GM20000 (cell line): ENCODE measurements around the gene CR1L.
"Not testable (repeated sequence)": the region's sequence is repeated elsewhere in the genome, so short reads cannot be mapped to it uniquely, and the experiment has no call there.

Experiments
- DNase-seq: peaks from one replicate; pipeline ENCODE4 v3.0.0; 2012; ENCODE audit warnings: low spot score
- TF ChIP-seq, protein P1 (sequence below): IDR thresholded peaks from 2 replicates; pipeline ENCODE4 v1.5.1; 2012; ENCODE audit warnings: mild to moderate bottlenecking, control low read depth; ENCODE audit errors: extremely low read depth, missing control alignments

Gene CR1L

DNA sequence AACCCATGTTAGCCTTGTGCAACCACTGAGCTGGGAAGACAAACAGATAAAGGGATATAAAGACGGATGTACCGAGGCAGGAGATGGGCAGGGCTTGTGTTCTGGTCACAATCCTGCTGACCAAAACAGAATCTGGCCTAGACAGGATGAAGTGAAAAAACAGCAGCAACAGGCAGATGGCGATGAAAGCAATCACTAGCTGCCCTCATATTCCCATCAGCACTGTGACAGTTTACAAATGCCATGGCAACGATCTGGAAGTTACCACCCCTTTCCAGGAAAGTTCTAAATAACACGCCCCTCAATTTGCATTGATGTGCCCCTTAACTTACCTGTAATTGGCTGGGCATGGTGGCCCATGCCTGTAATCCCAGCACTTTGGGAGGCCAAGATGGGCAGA, 66.4 kb downstream of the CR1L start:
- DNase-seq = no peak
- TF ChIP-seq, protein P1, sequence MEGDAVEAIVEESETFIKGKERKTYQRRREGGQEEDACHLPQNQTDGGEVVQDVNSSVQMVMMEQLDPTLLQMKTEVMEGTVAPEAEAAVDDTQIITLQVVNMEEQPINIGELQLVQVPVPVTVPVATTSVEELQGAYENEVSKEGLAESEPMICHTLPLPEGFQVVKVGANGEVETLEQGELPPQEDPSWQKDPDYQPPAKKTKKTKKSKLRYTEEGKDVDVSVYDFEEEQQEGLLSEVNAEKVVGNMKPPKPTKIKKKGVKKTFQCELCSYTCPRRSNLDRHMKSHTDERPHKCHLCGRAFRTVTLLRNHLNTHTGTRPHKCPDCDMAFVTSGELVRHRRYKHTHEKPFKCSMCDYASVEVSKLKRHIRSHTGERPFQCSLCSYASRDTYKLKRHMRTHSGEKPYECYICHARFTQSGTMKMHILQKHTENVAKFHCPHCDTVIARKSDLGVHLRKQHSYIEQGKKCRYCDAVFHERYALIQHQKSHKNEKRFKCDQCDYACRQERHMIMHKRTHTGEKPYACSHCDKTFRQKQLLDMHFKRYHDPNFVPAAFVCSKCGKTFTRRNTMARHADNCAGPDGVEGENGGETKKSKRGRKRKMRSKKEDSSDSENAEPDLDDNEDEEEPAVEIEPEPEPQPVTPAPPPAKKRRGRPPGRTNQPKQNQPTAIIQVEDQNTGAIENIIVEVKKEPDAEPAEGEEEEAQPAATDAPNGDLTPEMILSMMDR = no peak

DNA sequence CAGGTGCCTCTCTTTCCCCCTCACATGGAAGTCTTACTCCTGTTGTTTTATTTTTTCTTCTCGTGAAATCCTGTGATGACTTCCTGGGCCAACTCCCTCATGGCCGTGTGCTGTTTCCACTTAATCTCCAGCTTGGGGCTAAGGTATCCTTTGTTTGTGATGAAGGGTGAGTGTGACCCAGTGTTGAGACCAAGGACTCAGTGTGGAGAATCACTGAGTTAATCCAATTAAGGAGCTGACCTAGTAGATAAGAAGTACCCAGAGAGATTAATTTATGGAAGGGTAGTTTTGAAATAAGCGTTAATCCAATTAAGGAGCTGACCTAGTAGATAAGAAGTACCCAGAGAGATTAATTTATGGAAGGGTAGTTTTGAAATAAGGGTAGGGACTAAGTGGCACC, 67.8 kb downstream of the CR1L start:
- DNase-seq = not testable (repeated sequence)

DNA sequence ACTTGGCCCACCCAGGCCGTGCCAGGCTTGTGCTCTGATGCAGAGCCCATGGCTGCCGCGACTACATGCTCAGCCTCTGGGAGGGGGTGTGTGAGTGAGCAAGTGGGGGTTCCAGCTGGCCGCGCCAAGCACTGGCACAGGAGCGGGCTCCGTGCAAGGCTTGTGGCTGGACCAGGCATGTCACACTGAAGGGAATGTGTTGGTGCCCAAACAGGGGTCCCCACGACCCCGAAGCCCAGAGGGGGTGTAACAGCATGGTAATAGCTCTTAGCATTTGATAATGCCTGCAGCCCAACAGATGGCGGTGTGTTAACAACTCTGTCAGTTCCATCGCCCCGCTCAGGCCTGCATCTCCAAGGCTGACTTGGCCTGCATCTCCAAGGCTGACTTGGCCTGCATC, 68.6 kb downstream of the CR1L start:
- no peak for DNase-seq
- TF ChIP-seq, protein P1 = no peak

DNA sequence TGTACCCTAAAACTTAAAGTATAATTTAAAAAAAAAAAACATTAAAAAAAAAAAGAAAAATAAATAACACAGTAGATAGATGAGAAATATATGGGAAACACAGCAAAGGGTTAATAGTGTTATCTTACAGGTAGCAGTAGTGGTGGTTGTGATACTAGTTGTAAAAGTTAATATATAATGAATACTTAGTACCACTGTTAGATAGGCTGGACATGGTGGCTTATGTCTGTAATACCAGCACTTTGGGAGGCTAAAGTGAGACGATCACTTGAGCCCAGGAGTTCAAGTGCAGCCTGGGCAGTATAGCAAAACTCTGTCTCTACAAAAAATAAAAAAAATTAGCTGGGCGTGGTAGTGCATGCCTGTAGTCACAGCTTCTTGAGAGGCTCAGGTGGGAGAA, 74.3 kb downstream of the CR1L start:
- TF ChIP-seq, protein P1 = no peak
- DNase-seq = no peak

DNA sequence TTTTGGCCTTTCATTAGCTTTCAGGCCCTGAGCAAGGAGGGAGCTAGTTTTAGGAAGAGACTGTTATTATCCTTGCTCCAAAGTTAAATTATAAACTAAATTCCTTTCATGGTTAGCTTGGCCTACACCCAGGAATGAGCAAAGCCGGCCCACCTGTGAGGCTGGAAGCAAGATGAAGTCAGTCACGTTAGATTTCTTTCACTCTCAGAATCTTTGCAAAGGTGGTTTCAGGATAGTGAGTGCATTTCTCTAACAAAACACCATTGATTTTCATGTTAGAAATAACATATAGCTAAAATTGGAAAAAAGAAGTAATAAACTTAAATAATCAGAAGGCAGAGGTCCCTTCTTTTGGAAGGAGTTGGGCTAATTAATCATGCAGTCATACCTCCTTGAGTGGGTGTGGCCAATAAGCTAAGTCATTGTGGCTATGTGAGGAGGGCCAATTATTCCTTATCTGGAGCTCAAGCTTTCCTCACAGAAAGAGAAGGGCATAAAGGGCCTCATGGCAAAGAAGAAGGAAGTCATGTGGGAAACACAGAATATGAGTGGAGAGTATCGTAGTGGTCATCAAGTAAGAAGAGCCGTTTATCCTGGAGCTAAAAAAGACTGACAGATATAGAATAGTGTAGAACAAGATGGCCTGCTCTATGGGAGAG, 83.4 kb downstream of the CR1L start:
- not testable (repeated sequence) for DNase-seq

DNA sequence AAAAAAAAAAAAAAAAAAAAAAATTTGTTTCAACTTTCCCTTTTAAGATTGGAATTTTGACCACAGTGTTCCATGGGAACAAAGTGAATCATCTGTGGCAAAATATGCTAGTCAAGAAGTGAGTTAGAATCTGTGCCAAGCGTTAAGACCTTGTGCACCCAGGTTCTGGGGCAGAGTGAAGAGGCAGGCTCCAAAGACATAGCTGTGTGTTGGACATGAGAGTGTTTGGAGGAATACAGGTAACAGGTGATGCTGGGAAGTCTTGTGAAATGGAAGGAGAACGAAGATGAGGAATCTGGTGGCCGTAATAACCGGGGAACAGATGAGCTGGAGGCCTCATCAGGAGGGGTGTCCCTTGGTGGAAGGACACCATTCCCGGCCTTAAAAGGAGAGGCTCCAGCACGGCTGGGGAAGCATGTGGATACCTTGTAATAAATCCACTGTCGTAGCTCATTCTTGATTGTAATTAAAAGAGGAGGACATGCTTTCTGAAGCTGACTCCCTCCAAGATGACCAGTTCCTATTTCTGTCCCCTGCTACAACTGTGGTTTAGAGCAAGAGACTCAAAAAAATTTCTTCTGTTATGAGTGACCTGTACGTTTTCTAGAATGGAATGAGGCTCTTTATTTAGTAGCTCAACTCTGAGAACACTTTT, 92.7 kb downstream of the CR1L start:
- DNase-seq = not testable (repeated sequence)

DNA sequence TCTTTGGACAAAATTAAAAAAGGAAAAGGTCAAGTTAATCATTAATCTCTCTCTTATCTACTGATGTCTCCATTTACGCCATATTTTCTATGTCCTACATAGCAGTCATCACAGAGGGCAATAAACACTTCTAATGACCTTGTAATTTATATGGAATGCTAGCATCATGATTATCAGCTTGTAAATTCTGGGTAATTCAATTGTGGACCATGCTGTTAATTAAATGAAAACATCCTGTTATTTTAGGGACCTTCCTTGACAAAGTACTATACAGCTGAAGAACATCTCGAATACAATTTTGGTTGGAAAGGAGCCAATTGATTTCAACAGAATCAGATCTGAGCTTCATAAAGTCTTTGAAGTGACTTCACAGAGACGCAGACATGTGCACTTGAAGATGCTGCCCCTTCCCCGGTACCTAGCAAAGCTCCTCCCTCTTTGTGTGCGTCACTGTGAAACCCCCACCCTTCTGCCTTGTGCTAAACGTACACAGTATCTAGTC, 93.3 kb downstream of the CR1L start:
- not testable (repeated sequence) for DNase-seq

DNA sequence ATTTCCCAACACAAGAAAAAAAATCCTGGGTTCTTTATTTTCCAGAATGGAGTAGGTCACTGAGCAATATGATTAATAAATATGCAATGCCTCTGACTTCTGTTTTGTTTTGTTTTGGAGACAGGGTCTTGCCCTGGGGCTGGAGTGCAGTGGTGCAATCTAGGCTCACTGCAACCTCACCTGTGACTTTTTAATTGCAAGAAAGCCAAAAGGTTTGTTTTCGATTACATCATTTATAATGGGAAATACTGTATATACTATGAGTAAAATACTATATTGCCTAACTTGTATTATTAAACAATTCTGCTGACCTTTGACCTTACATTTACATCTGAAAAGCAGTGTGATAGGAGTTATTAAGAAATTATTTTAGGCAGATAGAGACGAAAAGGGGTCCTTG, 95.3 kb downstream of the CR1L start:
- DNase-seq = no peak
- TF ChIP-seq, protein P1 = no peak

DNA sequence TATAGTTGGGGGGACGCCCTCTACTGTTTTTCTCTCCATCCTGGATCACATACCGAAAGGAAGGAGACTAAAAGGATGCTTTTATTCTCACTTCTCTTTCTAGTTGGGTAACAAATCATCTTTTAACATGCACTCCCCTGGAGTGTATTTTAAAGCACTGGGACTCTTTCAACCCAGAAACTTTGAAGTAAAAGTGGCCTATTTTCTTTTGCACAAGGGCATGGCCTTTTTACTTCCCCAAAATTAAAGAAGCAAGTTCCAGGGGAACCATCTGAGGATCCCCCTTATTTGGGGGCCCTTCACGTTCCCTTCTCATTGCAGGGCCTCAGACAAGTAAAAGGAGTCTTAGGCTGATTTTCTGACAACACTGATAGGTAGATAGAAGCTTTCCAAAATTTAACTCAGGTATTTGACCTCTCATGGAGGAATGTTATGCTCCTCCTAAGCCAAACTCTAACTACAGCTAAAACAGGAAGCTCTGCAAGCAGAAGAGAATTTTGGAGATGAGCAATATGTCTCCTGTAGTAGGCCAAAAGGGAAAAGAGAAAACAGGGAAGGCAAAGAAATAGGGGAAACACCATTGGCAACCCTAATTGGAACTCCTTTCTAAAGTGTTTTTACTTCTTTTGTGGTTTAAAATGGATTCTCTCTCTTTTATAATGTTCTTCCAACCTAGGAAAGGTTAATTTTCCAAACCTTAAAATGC, 98.1 kb downstream of the CR1L start:
- TF ChIP-seq, protein P1 = no peak
- no peak for DNase-seq
